ENCODE results near the gene COA6. TPM values are rescaled to one million over a fixed set of nuclear protein-coding genes. Genes with fewer than 3 reads are reported as not detected.

The COA6 gene
- total and polyA plus RNA-seq, 2 of the 8 experiments (the other 6 are each of a cell fraction or from before 2014, with no cell fraction given), result 22.9 to 44.9 TPM

- TF ChIP-seq TAF7 (optimal IDR thresholded peaks at IDR 0.05; ENCODE audit: borderline replicate concordance, low read depth, low read length) (no peak), TEAD4 (IDR thresholded peaks at IDR 0.05; ENCODE audit: low read depth, low read length) (no peak)
Observed at GRCh38 chr1:234327577-234328164, 45.6 kb upstream of the COA6 start (continued).

Measured in H1 (cell line).